NT2/D1 (cell line): ENCODE data around the gene HAP1.

Experiments
- YY1 ChIP-seq: IDR thresholded peaks from 2 replicates; pipeline ENCODE4 v1.6.1; 2011; ENCODE audit not compliant: insufficient read length, insufficient read depth
- ZNF274 ChIP-seq: IDR thresholded peaks from 2 replicates; pipeline ENCODE4 v1.6.1; 2011; ENCODE audit warnings: mild to moderate bottlenecking, low read depth, low read length

DNA sequence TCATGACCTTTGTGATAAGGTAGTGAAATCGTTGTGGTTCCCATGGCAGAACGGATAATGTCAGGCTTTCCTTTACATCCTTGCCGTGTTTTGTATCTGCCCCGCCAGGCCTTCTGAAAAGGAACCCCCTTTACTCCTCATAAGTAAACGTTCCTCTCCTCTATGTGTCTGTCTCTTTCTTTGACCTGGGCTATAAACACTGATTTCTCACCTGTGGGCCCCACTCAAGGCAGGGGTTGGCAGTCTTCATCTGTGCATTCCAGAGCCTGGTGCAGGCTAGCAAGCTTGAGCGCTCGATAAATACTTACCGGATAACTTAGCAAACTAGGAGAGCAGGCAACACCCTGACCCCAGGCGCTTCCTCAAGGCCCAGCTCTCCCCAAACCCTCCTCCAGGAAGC lies 7.3 kb upstream of the HAP1 start:
- TF ChIP-seq YY1 (no peak), ZNF274 (no peak)
